Activated naive CD4-positive, alpha-beta T cell treated with Interleukin-2 at 50 U/mL for 16 hours (primary cell): ENCODE measurements around the gene HNRNPF.

Experiments used
- DNase-seq: peaks from one replicate; pipeline ENCODE4 v3.0.0-alpha.2; 2020

Gene HNRNPF

GRCh38 chr10:43420369-43421200 lies 11.6 kb upstream of the HNRNPF start:
- peak; percentile 82 for DNase-seq

- DNase-seq: no peak
Measured at GRCh38 chr10:43419997-43420368, 11.0 kb upstream of the HNRNPF start.

GRCh38 chr10:43417950-43418768 lies 9.2 kb upstream of the HNRNPF start:
- DNase-seq: peak; percentile 29

DNA sequence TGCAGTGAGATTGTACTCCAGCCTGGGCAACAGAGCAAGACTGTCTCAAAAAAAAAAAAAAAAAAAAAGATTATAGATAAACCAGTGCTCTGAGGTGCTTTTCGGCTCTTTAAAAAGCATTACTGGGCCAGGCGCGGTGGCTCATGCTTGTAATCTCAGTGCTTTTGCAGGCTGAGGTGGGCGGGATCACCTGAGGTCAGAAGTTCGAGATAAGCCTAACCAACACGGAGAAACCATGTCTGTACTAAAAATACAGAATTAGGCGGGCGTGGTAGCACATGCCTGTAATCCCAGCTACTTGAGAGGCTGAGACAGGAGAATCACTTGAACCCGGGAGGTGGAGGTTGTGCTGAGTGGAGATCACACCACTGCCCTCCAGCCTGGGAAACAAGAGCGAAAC lies 6.6 kb upstream of the HNRNPF start:
- DNase-seq: no peak

DNA sequence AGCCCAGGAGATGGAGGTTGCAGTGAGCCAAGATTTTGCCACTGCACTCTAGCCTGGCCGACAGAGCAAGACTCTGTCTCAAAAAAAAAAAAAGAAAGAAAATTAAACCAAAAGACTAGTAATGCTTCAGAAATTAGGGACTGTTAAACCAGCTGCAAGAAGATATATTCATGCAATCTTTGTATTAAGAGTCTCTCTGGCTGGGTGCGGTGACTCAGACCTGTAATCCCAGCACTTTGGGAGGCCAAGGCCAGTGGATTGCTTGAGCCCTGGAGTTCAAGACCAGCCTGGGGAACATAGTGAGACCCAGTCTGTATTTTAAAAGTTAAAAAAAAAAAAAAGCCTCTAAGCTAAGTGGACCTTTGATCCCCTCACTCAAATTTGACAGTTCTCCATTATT lies 2.5 kb upstream of the HNRNPF start:
- no peak for DNase-seq

GRCh38 chr10:43410345-43410744 lies 1.4 kb upstream of the HNRNPF start:
- no peak for DNase-seq

- peak; percentile 80 for DNase-seq
Measured at GRCh38 chr10:43409385-43410109, 561 bp upstream of the HNRNPF start.

DNA sequence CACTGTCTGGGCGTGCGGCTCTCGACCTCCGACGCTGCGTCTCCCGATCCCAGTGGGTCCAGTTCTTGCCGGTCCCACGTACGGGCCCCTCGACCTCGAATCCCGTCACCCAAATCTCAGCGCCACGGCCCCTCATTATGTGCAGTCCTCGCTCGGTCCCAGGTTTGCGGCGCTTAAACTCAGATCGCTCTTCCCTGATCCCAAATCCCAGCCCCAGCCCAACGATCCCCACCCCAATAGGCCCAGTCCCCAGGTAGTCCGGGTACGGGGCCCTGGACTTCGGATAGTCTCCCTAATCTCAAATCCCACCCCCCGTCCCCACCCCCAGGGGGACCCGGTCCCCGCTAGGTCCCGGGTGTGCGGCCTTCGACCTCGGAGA lies 666 bp downstream of the HNRNPF start:
- peak; percentile 21 for DNase-seq

GRCh38 chr10:43407576-43408330 lies 1.2 kb downstream of the HNRNPF start:
- DNase-seq: peak; percentile 92

GRCh38 chr10:43407148-43407575 lies 1.8 kb downstream of the HNRNPF start:
- peak; percentile 65 for DNase-seq

GRCh38 chr10:43404704-43405084 lies 4.3 kb downstream of the HNRNPF start:
- DNase-seq: no peak

- no peak for DNase-seq
Measured at GRCh38 chr10:43403911-43404703, 4.9 kb downstream of the HNRNPF start.

GRCh38 chr10:43402880-43403452 lies 6.0 kb downstream of the HNRNPF start:
- no peak for DNase-seq

- DNase-seq: no peak
Measured at GRCh38 chr10:43402176-43402575, 6.8 kb downstream of the HNRNPF start.

DNA sequence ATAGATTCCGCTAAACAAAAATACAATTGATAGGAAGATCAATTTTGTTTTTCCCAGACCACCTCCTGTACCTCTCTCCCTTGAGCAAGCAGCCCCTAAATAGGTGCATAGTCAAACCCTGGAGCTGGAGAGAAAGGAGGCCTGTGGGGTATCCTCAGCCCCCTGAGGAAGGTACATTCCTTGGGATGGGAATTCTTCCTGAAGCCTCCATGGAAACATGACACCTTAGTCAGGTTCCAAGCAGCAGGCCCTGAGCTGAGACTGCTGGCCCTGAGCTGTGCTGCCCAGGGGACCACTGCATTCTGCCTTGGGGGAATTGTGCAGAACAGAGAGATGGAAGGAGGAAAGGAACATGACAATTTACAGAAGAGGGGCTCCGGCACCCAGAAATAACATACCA lies 7.4 kb downstream of the HNRNPF start:
- no peak for DNase-seq

GRCh38 chr10:43399320-43400310 lies 9.4 kb downstream of the HNRNPF start:
- DNase-seq: no peak

DNA sequence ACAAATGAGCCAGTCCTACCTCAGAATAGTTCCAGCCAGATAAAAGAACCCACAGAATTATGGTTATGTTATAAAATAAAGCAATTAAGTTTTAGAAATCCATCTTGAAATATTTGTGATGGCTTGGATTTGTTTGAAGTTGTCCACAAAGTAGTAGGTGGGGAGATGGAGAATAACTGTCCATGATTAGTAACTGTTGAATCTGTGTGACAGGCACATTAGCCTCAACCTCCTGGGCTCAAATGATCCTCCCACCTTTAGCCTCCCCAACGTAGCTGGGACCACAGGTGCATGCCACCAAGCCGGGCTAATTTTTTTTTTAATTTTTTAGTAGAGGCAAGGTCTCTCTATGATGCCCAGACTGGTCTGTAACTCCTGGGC lies 10.1 kb downstream of the HNRNPF start:
- no peak for DNase-seq

GRCh38 chr10:43396928-43397624 lies 11.9 kb downstream of the HNRNPF start:
- peak; percentile 74 for DNase-seq
